ENCODE results near the gene NANOS2.

GRCh38 chr19:45897261-45897812 lies 17.2 kb downstream of the NANOS2 start:
- TF ChIP-seq CTCF (conservative IDR thresholded peaks at IDR 0.05; ENCODE audit: low read depth, low read length) = no peak
- TF ChIP-seq EZH2 (IDR thresholded peaks at IDR 0.05; ENCODE audit: low read length, unreplicated experiment) = no peak
- TF ChIP-seq EZH2phosphoT487 (IDR thresholded peaks at IDR 0.05; ENCODE audit: borderline replicate concordance, low read length) = no peak
